Measurements from ENCODE around the gene MMP15.

- TF ChIP-seq CTCF (IDR thresholded peaks at IDR 0.05) = no peak
- TF ChIP-seq POLR2A (IDR thresholded peaks at IDR 0.05) = no peak
Observed at GRCh38 chr16:58026705-58027160, 1.2 kb downstream of the MMP15 start.
